HUDEP-2 (cell line): ENCODE measurements around the gene DAB2IP.

Experiments used
- DNase-seq, 76 experiments: peaks; one replicate each; lab custom pipeline; 2025; ENCODE audit not compliant: unreplicated experiment in 76 of 76; lab: John Stamatoyannopoulos, UW

Gene DAB2IP

GRCh38 chr9:121681404-121681803, 30.0 kb downstream of the DAB2IP start:
- no peak for DNase-seq

DNA sequence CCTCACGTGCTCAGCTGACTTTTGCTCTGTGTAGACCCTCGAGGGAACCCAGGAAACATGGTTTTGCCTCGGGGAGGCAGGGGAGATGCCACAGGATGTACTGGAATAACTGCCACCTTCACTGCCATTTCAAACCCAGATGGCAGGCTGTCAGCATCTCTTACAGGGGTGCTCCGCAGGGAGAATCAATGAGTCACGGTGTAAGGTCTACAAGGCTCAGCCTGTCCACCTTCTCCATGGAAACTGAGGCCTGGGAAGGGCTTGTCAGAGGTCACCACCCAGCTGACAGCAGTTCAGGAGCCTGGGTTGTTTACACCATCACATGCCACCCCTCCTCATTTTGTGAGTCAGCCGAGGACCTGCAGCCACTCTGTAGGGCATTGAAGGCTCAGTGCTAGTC, 30.8 kb downstream of the DAB2IP start:
- no peak for DNase-seq

DNA sequence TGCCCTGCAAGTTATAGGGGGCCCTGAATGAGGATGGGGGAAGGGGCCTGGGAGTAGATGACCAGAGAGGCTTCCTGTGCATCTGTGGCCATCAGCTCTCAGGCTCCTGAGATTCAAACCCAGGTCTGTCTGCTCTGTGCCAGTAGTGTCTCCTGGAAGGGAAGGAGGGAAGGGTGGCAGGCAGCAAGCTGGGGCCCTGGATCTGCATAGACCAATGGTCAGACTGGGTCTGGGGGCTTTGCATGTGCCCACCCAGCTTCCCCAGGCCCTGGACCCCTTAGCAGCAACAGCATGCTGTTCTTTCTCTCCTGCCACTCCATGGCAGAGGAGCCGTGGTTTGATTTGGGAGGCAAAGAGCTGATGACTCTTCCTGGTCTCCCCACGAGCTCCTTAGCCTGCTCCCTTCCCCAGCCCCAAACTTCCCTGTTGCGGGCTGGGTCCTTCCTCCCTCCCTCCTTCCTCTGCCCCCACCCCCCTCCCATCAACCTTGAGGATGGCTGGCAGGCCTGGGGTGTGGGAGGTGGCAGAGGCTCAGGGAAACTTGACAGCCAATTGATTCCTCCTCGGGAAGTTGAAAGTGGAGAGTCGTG, 31.6 kb downstream of the DAB2IP start:
- no peak for DNase-seq

DNA sequence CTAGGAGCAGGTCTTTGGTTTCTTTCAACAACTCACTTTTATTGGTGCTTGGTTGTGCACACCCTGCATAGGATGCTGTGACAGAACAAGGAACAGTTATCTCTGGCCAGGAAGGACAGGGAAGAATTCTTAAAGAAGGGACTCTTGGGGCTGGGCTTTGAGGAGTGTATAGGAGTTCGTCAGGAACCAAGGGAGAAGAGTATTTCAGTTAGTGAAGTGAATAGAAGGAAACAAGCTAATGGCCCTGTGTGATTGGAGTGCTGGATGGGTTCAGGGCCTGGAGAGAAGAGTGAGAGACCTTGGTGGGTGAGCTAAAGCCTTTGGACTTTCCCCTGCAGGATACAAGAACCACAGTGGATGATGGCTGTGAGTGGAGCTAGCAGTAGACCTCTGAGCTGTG, 32.2 kb downstream of the DAB2IP start:
- DNase-seq: no peak

DNA sequence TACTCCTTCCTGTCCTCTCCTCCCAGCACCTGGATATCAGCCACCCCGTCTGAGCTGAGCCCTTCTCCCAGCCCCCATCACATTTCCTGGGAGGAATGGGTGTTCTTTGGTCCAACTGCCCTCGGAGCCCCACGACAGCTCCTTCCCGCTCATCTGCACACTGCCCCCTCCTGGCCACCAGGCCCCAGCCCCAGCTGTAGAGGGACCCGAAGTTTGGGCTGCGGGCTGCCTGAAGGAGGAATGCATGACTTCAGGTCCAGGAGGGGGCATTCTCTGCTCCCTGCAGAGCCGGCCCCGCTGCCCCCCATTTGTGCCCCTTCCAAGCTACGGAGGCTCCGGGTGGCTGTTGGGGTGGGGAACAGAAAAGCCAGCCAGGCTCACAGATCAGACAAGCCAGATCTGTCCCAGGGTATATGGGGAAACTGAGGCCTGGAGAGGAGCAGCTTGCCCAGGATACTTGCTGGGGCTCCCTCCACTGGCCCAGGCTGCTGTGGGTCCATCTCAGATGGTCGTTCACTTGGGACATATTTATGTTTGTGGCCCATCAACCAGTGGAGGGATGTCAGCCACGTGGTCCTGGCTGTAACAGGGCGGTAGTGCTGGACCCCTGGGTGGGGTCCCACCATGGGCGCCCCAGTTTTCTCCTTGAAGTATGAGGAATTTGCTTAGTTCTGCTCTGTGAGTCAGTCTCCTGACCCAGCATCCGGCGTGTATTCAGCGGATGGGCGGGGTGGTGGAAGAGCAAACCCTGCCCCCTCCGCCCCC, 33.1 kb downstream of the DAB2IP start:
- peak in 33 of 76 experiments; percentile 4 to 62 (median 25) for DNase-seq

- DNase-seq: no peak
These were observed 33.8 kb downstream of the DAB2IP start for GRCh38 chr9:121685146-121685794.

- no peak for DNase-seq
These were observed 34.5 kb downstream of the DAB2IP start for GRCh38 chr9:121685795-121686377.

- DNase-seq: peak in 57 of 76 experiments; percentile 3 to 78 (median 42)
These were observed 35.6 kb downstream of the DAB2IP start for GRCh38 chr9:121686930-121687541.

- DNase-seq: no peak
These were observed 36.8 kb downstream of the DAB2IP start for GRCh38 chr9:121688146-121688680.

DNA sequence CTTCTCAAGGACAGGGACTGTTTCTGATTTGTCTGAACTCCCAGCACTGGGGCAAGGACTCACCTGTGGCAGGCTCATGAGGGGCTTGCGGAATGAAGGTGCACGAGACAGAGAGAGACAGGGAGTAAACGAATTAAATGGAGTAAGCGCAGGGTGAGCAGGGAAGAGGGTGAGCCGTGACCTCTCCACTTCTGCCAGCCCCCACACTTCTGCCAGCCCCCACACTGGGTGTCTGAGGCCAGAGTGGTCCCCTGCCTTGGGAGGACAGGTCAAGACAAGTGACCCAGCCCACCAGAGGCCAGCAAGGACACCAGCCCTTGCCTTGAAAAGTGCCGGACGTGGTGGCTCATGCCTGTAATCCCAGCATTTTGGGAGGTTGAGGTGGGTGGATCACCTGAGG, 37.2 kb downstream of the DAB2IP start:
- no peak for DNase-seq

DNA sequence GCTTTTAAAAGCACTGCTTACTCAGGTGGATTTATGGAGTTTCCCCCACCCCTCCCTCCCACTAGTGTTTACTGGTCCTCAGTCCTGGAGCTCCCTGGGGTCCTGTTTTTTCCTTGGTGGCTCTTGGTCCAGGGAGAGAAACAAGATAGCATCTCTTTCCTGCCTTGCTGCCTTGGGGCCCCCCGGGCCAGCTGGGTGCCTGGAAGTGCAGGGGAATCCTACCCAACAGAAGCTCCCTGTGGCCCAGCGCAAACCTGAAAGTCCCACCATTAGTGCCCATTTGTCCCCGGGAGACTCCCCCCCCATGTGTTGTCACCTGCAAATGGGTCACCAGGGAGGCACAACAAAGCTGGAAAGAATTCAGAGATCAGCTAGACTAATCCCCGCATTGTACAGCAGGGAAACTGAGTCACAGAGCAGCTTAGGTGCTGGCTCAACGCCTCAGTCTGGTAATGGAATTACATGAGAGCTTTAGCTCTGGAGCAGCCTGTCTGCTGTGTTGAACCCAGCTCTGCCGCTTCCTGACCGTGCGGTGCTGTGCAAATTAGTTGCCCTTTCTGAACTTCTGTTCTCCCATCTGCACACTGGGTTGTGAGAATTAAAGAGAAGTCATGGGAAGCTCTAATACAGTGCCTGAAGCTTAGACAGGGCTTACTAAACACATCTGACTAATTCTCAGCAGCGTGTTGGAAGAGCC, 38.2 kb downstream of the DAB2IP start:
- DNase-seq: no peak

GRCh38 chr9:121690316-121690715, 38.9 kb downstream of the DAB2IP start:
- no peak for DNase-seq

DNA sequence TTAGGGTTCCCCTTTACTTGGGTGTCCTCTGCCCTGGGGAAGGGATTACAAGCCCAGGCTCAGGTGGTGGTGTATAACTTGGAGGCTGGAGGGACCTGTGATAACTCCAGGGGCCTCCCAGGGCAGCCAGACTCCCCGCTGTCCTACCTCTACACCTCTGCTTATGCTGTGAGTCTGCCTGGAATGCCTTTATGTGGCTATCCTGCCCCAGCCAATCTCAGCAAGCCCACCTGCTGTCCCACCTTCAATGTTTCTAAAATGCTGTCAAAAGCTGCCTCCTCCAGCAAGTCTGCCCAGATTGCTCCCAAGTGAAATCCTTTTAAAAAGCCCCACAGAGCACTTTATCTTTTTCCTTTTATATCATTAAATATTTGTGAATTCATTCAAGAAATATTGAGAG, 39.3 kb downstream of the DAB2IP start:
- DNase-seq: no peak

GRCh38 chr9:121691890-121692289, 40.5 kb downstream of the DAB2IP start:
- no peak for DNase-seq

GRCh38 chr9:121692606-121693387, 41.4 kb downstream of the DAB2IP start:
- DNase-seq: no peak

DNA sequence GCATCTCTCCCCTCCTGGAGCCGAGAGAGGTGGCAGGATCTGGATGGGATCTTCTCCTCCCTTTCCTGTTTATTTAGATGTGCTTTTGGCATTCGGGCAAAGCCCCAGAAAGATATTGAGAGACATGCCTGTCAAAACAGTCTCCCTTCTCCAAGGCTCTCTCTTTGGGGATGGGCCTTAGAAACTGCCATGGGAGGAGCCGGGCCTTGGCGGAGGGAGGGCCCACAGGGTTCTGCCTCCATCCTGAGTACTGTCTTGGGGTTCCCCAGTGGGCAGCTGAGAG, 41.9 kb downstream of the DAB2IP start:
- DNase-seq: no peak

DNA sequence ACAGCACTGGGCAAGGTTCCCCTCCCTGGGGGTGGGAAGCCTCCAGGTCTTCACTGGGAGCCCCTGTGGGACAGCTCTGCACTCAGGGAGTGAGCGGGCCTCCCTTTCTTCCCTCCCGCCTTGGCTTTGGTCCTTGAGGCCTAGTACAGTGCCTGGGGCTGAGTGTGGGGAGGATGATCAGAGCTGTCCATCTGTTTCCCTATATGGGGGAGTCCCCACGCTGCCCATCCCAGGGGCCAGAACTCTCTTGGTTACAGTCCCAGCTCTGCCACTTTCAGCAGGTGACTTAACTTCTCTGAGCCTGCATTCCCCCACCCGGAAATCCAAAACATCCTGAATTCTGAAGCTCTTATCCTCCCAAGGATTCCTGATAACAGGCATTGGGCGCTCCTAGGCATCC, 42.6 kb downstream of the DAB2IP start:
- DNase-seq: no peak

DNA sequence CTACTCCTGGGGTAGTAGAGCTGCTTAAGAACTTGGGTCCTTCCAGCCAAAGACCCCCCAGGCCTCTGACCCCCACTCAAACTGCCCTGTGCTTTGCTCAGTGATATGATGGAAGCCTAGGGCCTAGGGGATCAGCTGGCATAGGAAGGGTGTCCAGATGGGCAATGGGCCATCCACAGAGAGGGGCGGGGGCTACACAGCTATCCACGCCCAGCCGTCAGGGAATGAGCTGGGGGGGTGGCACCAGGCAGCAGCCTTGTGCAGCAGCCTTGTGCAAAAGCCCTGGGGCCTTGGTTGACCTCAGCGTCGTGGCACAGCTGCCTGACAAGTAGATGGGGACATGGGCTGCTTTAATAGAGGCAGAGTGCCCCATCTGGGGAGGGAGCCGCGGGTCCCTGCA, 43.2 kb downstream of the DAB2IP start:
- no peak for DNase-seq

DNA sequence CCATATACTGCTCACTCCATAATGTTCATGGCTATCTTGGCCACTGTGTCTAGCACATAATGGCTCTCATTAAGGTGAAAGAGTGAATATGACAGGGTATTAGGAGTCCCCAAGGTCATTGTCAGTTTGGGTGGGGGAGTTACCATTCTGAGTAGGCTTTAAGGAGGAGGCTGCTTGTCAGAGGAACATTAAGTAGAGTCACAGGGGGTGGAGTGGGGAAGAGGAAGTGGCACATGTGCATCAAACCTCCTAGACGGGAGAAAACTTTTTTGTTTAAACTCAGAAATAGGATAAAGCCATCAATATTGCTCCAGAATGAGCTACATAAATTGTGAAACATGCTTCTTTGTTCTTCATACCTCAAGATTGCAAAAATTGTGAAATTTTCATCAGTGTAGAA, 45.5 kb downstream of the DAB2IP start:
- DNase-seq: no peak
